GM12891 (cell line): ENCODE results near the gene MAPK14.

Experiments
- PAX5 ChIP-seq: IDR thresholded peaks from 2 replicates; pipeline ENCODE4 v1.6.1; 2011; ENCODE audit warnings: low read length, moderate library complexity, mild to moderate bottlenecking; ENCODE audit not compliant: insufficient read depth, severe bottlenecking
- POLR2A ChIP-seq: IDR thresholded peaks from 2 replicates; pipeline ENCODE4 v1.6.1; 2011; ENCODE audit warnings: low read depth, low read length, control low read depth
- POLR2AphosphoS5 ChIP-seq: IDR thresholded peaks from 2 replicates; pipeline ENCODE4 v1.6.1; 2011; ENCODE audit warnings: low read depth, low read length, control low read depth
- POU2F2 ChIP-seq: IDR thresholded peaks from 2 replicates; pipeline ENCODE4 v1.6.1; 2011; ENCODE audit warnings: low read depth, mild to moderate bottlenecking, control low read depth, low read length, moderate library complexity
- SPI1 ChIP-seq: IDR thresholded peaks from 2 replicates; pipeline ENCODE4 v1.6.1; 2011; ENCODE audit warnings: low read depth, low read length, control low read depth
- TAF1 ChIP-seq: IDR thresholded peaks from 2 replicates; pipeline ENCODE4 v1.6.1; 2011; ENCODE audit warnings: low read depth, low read length, control low read depth

DNA sequence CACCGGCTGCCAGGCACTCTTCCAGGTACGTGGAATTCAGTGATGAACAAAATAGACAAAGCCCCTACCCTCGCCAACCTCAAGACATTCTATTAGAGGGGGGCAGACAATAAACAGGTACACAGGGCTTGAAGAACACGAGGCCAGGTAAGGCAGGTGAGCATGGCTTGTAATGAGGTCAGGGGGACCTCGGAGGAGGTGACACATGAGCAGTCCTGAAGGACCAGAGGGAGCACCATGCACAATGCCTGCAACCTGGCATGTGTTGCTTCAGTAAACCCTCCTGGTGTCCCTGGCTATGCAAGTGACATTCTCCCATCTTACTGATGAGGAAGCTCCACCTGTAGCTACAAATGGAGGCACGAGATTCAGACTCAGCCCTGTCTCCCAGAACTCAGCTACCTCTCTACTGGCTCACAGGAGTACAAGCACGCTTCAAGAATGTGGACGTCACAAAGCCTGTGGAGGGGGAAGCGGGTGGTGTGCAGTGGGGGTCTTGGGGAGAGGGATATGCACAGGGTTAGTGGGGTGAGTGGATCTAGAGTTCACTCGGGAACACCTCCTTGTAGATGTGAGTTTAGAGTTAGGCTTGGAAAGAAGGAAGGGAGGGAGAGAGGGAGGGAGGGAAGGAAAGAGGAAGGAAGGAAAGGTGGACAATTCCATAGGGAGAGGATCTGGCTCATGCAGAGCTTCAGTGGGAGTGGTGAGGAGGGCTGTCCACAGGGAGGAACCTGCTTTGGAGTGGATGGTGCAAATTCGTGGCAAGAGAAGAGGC lies 95.1 kb downstream of the MAPK14 start:
- TF ChIP-seq POLR2A (no peak), TAF1 (no peak), POLR2AphosphoS5 (no peak), POU2F2 (no peak), SPI1 (no peak), PAX5 (no peak)
